ENCODE data around the gene SACM1L.

Gene SACM1L

DNA sequence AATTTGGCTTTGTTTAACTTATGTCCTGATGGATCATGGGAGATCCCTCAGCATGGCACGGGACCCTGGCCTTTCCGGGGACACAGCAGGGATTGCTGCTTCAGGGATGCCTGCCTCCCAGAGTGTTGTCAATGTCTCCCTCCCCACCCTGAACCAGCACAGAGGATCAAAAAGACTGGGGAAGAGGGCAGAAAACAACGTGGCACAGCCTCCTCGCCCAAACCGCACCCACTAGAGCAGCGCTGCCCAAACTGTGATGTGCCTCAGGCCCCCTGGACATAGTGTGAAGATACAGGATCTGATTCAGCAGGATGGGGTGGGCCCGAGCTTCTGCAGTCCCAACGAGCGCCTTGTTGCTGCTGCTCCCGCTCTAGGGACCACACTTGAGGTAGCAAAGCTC is 72.6 kb downstream of the SACM1L start:
- H3K27ac ChIP-seq, result no peak overlapping the region
- DNase-seq (ENCODE audit: low read depth, low spot score), result no peak

DNA sequence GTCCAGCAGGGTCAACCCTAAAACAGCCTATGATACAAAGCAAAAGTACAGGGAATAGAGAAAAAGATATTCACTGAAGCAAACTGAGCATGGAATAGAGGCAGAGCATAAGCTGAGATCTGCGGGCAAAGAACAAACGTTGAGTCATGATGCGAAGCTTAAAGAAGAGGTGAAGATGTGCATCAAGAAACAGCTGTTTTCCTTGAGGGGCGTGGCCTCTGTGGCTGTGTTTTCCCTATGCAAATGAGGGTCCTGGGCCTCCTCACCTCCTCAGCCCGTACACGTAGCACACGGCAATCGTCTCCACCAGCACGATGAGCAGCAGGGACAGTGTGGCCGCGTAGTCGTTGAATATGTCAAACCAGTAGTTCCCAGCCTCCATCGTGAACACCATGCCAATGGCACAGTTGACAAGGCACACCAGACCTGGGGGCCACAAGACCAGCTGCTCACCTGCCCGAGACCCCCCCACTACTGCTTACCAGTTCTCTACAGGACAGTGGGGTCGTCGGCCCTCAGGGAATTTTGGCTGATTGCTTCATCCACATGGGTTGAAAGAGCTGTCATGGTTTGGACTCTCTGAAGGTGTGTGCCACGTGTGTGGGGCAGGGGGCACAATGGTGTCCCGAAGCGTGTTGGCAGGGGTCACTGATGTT is 73.6 kb downstream of the SACM1L start:
- DNase-seq (ENCODE audit: low read depth, low spot score), result no peak
- H3K27ac ChIP-seq, result no peak overlapping the region

DNA sequence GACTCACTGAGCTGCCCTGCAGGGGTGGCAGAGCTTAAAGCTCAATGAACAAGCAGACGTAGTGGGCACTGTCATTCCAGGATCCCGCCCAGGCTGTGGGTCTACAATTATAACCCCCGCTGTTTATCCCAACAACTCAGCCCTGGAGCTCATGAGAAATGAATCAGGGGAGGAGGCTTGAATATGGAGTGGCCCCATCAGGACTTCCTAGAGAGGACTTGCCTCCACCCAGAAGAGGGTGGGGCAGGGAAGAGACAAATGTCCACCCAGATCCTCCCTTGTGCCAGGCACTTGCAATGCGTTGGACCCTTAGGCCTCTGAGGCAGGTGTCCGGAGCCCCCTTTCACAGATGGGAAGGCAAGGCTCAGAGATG is 74.1 kb downstream of the SACM1L start:
- DNase-seq (ENCODE audit: low read depth, low spot score), result no peak
- H3K27ac ChIP-seq, result no peak overlapping the region

DNA sequence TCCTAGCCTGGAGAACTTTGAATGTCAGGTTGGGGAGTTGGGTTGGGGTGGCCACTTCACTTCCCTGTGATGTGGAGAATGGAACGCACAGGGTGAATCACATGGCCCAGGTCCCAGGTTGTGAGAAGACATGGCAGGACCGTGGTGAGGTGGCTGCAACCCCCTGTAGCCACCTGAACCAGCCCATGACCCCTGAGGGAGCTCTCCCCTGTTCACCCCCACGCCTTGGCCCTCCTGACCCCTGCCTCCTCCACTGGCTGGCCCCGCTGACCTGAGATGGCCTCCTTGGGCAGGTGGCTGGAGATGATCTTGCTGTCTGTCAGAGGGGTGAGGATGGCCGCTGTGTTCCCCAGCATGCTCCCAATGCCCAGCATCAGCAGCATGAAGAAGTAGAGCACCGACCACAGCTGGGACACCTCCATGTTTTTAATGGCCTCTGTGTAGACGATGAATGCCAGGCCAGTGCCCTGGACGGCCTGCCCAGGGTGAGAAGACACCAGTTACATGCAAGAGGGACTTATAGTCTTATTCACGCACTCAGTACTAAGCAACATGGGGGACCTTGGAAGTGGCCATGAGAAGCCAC is 76.2 kb downstream of the SACM1L start:
- DNase-seq (ENCODE audit: low read depth, low spot score), result no peak
- H3K27ac ChIP-seq, result no peak overlapping the region

DNA sequence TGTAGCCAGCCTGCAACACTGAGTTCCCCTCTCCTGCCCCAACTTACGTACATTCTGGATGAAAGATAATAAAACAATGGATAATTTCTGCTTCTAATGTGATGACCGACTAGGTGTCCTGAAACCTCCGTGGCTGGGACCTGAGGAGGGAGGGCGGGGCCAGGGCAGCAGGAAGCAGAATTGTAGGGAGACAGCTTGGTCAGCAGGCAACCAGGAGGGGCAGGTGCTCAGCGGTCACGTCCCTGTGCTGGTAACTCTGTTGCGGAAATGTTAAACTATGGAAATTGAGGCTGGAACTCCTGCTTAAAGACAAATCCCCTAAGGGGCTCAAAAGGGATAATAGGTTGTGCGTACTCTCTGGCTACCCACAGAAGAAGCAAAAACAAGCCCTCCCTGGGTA is 76.8 kb downstream of the SACM1L start:
- no peak for DNase-seq (ENCODE audit: low read depth, low spot score)
- no peak overlapping the region for H3K27ac ChIP-seq

DNA sequence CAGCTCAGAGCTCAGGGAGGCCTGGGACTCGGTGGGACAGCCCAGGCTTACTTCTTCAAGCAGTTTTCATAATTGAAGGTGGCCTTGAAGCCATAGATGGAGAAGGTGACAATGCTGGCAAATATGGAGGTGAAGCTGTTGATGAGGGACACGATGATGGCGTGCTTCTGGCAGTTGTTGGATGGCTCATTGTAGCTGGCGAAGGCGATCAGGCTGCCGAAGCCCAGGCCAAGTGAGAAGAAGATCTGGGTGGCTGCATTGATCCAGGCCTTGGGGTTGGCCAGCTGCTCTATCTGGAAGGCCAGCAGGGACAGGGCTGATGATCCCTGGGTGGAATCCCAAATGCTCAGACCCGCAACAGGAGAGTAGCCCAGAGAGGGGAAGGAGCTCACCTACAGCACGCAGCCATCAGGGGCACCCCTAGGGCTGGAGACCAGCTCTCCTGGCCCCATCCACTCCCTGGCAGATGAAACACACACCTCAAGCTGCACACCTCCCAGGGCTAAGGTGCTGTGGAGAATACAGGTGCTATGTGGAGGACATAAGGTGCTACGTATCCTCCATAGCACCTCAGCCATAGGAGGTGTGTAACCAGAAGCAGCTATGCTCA is 82.1 kb downstream of the SACM1L start:
- no peak for DNase-seq (ENCODE audit: low read depth, low spot score)
- H3K27ac ChIP-seq, result no peak overlapping the region

DNA sequence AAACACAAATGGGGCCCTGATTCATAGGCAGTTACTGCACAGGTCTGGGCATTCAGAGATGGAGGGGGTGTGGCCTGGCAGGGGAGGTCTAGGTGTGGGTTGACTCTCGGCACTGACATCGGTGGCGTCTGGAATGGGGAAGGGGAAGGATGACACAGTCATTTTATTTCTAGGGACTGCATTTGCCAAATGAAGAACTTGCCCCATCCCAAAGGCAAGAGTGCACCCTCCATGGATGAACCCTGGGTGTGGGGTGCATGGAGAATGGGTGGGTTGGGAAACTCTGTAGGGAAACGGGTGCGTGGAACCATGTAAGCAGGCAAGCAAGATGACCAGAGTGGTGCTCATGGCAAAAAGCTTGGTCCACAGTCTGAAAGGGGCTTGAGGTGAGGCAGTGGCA is 82.6 kb downstream of the SACM1L start:
- no peak overlapping the region for H3K27ac ChIP-seq
- no peak for DNase-seq (ENCODE audit: low read depth, low spot score)

DNA sequence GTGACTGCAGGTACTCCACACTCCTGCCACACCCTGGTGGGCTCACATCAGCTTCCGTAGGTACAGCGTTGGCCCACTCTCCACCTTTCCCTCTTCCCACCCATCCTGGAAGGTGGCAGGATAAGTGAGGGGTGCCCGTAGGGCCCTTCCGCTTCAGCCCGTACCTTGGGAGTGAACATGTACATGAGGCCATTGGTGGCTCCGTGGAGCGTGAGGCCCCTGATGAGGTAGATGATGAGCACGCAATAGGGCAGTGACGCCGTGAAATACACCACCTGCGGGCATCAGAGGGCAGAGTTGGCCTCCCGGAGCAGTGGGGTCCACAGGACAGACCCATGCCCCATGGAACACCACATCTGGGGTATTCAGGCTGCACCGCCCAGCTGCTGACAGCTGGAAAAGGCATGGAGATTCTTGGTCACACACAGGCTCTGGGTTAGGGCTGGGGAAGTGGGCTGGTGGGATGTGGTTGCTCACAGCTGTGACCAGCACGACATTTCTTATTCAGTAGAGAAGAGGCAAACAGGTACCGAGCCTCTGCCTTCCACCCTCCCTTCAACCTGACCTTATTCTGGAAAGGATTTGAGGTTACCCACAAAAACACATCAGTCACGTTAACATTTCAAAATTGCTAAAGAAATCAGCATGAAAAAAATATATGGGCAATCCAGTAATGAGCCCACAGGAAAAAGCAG is 83.3 kb downstream of the SACM1L start:
- H3K27ac ChIP-seq, result no peak overlapping the region
- DNase-seq (ENCODE audit: low read depth, low spot score), result no peak

DNA sequence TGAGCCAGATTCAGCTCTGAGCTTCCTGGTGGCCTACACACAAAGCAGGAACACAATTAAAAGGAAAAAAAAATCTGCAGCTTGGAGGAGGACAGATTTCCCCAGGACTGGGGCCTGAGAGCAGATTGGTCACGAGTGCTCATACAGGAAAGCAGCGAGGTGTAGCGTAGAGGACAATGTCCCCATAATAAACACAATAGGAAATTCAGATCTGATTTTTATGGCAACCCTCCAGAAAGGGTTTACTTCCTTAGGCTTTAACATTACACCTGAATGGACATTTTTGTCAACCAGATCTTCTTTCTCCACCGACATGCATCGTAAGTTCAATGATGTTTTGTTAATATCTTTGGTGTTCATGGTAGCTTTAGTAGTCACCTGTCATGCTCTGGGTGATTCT is 83.9 kb downstream of the SACM1L start:
- no peak for DNase-seq (ENCODE audit: low read depth, low spot score)
- no peak overlapping the region for H3K27ac ChIP-seq

DNA sequence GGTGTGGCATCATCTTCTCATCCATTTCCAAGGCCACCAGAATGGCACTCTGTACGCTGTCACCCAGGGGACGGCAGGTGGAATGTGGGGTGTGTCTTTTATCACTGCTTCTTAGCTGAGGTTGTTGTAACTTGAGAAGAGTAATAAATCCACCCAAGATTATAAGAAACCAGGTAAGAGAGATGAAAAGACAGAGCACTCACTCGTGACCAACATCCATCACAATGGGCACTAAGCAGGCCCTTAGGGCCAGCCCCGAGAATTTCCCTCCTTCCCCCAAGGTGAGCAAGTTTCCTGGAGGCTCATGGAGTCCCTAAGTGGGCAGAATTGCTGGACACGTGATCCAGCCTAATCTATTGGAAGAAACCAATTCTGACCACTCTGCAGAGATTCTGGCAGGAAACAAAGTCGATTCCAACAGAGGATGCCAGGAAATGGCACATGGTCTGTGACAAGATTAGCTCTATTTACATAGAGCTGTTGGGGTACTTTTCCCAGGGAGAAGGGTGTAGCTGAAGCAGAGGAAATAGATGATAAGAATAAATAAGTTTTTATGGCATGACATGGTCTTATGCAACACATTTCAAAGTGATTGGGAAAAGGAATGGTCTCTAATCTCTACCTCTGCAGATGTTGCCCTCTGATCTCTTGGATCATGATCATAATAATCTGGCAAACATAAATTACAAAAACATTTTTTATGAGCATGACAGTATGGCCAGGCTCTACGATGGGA is 84.7 kb downstream of the SACM1L start:
- no peak overlapping the region for H3K27ac ChIP-seq
- DNase-seq (ENCODE audit: low read depth, low spot score), result no peak

DNA sequence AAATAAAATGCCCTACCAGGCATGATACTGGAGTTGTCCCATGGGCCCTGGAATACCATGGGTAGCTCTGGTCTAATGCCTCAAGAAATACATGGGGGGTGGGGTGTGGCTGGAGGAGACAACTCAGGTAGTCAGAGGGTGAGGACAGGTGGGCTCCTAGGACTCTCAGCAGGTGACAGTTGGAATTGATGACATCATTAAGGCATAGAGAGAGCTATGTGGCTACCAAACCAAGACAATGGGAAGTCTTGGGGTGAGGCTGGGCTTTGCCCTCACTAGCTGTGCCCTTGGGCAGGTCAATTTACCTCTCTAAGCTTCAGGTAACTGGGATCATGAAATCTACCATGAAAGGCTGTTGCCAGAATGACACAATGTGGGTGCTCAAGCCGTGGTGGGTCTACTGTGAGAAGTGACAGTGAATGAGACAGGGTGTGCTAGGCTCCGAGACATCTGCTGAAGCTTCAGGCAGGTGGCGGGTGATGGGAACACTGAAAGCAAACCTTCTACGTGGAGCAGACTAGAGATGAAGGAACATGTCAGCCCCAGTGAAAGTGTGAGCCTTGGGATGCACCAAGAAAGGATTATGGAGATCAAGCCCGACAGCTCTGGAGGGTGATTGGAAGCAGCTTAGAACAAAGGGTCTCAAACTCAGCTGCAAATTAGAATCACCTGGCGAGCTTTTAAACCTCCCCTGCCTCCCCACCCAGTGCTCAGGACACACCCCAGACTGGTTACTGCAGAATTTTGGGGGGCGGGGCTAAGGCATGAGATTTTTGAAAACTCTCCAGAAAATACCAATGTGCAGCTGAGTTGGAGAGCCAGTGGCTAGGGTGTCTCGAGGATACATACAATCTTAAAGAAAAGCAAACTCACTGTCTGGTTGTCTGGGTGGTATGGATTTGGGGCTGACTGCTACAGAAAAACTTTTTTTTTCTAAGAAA is 85.7 kb downstream of the SACM1L start:
- no peak for DNase-seq (ENCODE audit: low read depth, low spot score)
- no peak overlapping the region for H3K27ac ChIP-seq

DNA sequence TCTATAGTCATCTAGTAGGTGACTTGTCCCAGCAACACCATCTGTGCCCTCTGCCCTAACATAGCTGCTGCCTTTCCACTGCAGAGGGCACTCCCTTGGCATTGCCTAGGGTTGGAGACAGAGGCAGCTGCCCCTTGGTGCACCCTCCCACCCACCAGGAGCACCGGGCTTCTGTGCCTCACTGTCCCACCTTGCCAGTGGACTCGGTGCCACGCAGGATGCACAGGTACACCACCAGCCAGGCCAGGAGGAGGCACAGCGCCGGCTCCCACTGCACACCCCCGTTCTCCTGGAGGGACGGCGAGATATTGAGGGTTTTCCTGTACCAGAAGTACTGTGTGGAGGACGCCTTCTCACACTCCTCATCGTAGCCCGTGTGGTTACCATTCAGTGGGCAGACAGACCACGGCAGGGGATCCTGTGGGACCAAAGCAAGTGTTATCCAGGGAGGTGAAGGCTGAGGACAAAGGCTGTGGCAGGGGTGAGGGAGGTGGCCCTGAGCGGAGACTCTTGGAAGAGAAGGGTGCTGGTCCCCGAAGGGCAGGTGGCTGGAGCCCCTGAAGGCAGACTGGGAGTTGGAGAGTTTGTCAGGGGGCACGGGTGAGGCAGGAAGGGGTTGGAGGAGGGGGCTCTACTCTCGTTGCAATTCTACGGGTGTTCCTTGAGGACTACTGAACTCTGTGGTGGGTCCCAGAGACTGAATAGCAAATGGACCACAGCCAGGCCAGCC is 86.5 kb downstream of the SACM1L start:
- DNase-seq (ENCODE audit: low read depth, low spot score), result no peak
- H3K27ac ChIP-seq, result no peak overlapping the region

DNA sequence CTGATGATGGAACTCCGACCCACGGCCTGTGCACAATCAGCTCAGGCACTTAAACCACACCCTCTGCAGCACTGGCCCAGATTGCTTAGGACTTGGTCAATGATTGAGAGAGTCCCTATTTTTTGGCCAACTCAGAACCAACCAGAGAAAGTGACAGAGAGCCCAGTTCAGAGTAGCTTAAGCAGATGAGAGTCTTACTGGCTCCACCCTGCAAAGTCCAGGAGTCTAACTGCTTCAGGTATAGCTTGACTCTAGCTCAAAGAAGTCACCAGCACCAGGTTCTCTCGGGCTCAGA is 87.1 kb downstream of the SACM1L start:
- DNase-seq (ENCODE audit: low read depth, low spot score), result no peak

DNA sequence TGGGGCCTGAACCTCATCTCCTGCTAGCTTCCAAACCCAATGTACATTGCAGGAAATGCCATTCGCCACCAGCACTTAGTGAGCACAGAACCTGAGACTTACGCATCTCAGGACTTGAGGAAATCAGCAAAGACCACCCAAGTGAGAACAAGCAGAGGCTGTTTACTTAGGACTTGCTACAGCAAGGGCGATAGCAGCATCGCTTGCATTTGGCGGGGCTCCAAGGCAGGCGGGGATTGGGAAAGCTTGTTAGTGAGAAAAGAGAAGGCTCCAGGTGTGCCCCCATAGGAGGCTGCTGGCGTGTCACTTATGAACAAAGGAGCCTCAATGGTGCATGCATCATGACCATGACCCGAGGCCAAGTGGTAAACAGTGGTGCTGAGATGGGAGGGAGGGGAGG is 87.4 kb downstream of the SACM1L start:
- H3K27ac ChIP-seq, result no peak overlapping the region
- DNase-seq (ENCODE audit: low read depth, low spot score), result no peak

More for the DNA sequence above, 87.1 kb downstream of the SACM1L start:
- H3K27ac ChIP-seq, result no peak overlapping the region

DNA sequence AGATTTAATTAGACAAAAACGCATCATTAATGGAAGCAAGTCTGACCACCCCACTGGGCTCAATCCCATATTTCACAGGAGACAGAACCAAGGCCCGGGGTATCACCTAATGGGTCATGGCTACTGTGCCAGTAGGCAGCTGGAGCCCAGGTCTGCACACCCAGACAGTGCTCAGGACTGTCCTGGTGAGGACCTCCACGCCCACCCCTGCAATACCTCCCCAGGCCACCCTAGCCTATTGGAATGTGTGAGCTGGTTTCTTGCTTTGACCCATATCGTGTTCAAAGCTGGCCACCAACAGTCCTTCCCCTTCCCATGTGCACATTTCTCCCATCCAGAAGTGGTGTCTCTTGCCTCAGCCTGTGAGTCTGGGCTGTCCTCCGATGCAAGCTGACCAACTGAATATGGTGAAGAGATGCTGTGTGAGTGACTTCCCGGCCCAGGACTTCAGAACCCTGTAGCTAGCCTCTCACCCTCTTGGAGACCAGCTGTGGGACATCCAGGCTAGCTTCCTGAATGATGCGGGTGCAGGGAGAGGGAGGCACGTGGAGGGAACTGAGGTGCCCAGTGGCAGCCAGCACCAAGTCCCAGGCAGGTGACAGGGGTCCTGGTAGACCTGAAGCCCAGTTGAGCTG is 88.0 kb downstream of the SACM1L start:
- no peak for DNase-seq (ENCODE audit: low read depth, low spot score)
- H3K27ac ChIP-seq, result no peak overlapping the region

DNA sequence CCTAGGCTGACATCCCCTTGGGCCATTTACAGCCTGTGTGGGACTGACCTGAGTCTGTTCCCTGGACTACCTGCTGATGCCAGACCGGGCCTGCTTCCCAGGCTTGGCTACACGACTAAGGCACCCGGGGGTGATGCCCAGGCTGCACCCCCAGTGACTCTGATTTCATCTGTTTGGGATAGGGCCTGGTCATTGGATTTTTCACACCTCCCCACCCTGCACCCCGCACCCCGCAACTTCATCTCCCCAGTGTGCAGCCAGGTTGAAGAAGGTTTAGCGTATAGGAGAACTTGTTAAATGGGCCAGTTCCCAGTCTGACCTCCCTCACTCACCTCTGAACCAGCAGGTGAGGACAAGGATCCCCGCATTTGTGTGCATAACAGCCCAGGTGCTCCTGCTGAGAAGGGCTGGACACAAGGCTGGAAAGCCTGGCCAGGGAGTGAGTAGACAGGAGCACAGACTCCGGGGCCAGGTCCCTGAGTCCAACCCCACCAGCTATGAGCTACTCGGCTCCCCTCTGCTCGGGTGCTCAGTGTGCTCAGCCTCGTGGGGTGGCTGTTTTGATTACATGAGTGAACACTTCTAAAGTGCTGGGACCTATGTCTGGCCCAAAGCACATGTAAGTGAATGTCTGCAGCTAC is 88.7 kb downstream of the SACM1L start:
- no peak for DNase-seq (ENCODE audit: low read depth, low spot score)
- no peak overlapping the region for H3K27ac ChIP-seq

DNA sequence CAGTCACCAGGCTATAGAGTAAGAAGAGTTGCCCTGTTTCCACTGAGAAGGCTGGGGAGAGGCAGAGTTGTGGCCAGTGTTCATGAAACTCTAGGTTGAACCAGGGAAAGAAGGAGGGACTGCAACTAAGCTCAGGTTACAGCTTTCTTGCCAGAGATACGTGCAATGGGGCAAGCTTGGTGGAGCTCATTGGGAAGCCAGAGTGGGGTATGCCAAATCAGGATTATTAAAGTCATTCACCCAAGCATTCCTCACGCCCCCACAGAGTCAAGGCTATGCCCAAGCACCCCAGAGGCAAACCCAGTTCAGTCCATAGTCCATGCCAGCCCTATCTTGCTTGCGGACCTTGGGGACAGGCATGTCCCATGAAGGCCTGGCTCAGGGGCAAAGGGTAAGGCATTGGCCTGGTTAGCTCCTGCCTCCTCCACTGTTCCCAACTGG is 89.6 kb downstream of the SACM1L start:
- DNase-seq (ENCODE audit: low read depth, low spot score), result no peak
- no peak overlapping the region for H3K27ac ChIP-seq

Measured in epithelial cell of prostate (primary cell).